Measurements from ENCODE around the gene COA8. TPM values are rescaled to one million over a fixed set of nuclear protein-coding genes. Genes with fewer than 3 reads are reported as not detected.

Gene COA8
- polyA plus RNA-seq, 12 donors, result 35.9 to 76.5 (median 53.0) TPM; not detected in 1

GRCh38 chr14:103535081-103535890 is 27.5 kb upstream of the COA8 start:
- DNase-seq, result no peak

- DNase-seq, result no peak
Measured at GRCh38 chr14:103535891-103536565, 26.7 kb upstream of the COA8 start.

DNA sequence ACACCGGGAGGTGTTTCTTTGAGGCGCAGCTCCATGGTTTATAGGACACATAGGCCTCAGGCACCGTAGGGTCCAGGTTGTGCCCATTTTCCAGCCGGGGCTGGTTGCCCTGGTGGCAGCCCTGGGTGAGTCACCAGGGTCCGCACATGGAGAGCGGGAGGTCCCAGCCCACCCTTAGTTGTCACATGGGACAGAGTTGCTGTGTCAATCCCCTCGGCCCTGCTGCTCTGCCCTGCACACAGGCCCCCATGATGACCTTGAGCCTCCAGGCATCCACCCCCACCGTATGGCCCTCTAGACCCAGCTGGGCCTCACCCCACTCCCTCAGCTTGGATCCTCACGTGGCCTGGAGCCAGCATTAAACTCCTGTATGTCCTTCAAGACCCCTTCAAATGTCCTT is 26.1 kb upstream of the COA8 start:
- no peak for DNase-seq

DNA sequence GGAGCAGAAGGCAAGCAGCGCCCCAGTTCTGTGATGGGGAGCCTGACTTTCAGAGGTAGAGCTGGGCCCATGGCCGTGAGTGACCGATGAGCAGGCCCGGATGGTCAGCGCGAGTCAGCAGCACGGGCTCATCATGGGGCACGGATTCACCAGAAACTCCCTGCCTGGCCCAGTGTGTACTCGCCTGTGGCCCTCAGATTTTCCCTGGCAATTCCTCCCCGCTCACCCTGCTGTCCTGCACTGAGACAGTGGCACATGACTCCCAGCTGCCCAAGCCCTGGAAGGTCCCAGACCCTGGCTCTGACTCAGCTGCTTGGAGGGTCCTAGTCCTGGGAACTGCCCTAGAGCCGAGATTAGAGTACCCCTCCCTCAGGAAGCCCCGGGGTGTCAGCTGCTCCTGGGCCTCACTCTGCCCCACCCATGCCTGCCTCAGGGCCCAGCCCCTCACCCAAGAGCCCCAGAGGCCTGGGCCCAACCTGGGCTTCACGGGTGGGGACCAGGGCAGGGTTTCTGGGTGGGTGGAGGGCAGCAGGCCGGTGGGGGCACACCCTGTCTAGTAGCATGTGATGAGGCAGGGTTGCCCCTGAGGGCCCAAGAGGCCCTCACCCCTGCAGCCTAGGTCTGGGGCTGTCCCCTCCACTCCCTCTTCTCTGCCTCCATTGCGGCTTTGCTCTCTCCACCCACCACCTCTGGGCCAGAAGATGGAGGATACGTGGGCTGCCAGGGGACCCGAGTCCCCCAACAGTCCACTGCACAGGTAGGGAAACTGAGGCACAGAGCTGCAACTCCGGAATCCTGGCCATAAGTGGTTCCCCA is 25.4 kb upstream of the COA8 start:
- no peak for DNase-seq

DNA sequence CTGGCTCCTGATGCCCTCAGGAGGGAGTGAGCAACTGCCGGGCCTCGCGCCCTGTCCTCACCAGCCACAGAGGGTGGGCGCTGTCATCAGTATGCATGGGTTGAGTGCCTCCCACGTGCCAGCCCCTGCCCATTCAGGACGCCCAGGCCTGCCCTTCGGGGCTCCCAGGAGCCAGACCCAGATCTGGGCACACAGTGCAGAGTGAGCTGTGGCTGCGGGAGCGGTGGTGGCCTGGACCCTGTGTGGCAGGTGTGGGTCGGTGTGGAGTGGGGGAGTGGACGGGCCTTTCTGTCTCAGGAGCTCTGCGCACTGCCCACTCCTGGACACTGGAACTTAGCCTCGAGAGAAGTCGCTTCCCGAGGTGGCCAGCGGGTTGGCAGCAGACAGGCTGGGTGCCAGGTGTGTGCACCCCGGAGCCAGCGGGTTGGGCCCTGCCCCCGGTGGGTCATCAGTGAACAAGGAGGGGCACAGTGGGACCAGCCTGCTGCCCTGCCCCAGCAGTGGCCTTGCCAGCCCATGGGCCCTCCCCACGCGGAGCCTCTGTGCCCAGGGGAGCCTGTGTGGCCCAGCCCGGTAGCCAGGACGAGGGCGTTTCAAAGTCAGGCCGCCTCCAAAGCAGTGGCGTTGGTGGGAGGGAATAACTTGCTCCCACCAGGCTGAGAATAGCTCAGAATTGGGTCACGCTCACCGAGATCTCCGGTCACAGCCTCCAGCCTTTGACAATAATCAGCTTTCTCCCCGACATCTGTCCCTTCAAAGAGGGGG is 24.3 kb upstream of the COA8 start:
- no peak for DNase-seq

DNA sequence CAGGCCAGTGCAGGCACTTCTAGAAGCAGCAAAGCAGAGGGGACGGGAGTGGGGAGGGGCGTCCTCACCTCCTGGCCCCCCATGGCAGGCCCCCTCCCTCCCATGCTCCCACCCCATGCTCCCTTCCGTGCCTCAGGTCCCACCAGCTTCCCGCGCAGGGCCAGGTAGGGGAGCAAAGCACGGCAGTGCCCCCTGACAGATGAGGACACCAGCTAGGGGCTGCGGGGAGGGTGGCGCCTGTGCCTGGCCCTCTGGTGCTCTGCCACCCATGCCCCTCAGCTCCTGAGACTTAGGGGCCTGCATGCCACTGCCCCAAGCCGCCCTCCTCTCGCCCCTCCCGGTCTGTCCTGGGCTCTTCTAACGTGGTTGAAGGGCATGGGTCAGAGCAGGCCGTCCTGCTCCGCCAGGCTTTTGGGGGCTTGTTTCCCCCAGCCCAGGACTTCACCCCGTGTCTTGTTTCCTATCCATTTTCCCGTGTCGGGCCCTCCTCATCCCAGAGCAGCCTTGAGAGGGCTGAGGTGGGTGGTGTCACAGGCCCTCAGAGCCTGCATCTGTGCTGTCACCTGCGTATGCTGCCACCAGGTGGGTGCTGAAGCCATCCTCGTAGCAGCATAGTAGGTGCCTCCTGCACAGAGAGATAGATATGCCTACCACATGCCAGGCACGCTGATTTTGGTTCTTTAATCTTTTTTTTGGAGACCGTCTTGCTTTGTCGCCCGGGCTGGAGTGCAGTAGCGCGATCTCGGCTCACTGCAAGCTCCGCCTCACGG is 23.5 kb upstream of the COA8 start:
- DNase-seq, result no peak

DNA sequence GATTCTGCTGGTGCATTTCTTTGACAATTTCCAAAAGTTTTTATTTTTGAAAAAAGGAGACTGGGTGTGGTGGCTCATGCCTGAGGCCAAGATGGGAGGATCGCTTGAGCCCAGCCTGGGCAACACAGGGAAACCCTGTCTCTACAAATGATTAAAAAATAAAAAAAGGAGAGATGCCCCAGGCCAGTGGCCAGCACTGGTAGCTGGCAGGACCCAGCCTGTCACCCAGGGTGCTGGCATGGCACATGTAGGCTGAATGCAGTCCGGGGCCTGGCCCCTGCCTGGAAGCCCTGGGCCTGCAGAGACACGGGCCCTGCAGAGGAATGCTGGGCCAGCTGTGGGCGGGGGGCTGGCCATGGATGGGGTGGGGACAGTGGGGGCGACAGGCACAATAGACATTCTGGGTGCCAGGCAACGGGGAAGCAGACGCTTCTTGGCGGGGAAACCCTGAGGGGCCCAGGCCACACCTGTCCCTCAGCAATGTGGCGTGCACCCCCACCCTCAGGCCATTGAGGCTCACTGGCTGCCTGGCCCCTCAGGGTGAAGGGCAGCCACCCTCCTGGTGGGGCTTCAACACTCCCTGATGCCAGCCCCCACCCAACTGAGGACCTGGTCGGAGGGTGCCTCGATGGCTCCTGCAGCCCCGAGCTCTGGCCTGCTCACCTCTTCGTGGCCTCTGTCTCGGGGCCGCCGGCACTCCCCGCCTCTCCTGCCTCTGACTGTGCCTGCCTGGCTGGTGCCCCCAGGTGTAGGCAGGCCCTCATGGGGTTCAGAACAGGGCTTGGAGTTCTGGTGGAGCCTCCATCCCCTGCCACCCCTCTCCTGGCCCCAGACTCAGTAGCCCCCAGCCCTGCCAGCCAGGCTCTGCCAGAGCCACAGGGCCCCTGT is 21.7 kb upstream of the COA8 start:
- DNase-seq, result no peak

DNA sequence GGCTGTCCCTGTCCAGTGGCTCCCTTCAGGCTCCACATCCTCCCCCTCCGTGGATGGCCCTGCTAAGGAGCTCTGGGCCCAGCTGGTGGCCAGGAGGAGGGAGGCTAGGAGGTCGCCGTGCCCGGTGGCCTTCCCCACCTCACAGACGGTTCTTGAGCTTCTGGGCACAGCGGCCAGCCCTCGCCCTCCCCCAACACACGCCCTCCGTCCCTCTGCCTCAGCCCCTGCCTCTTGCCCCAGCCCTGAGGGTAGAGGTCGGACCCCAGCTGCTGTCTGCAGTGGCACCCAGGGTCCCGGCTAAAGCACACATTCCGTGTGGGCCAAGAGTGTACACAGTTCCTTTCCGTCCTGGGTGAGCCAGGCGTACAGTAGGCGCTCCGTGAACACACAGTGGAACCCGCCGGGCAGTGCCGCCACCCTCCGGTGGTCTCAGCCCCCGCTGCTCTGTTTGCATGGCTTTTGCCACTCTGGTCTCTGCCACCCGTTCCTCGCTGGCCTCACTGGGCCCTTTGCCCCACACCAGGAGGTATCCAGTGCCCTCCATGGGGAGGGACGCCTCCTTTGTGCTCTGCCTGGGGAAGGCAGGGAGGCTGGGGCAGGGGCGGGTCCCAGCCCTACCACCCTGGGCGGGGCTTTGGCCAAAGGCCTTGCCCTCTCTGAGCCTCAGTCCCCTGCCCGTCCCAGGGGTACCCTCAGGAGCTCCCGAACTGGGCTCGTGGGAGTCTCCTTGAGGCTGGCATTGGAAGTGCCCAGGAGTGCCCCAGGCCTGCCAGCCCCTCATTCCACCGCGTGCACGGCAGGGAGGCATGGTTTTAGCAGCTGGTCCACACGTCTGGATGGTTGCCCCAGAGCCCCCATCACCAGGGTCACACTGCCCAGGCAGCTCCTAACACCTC is 20.8 kb upstream of the COA8 start:
- no peak for DNase-seq

DNA sequence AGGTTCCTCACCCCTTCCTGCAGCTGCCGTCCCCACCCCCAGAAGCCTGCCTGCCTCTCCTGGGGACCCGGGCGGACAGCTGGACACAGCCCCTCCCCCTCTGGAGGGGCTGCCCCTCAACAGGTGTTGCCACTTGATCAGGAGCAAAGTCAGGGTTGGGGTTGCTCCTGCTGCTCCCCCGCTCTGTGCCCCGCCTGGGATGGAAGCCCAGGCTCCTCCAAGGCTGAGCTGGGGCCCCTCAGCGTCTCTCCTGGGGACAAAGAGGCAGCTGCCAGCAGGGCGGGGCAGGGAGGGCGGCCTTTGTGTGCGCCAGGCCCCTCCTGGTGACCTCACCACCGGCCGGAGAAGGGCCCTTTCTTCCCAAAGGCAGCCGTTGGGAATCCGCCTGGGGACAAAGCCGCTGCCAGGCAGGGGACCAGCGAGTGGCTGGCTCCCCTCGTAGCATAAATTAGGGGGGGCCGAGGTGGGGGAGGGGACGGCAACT is 20.1 kb upstream of the COA8 start:
- no peak for DNase-seq

GRCh38 chr14:103543140-103543539 is 19.6 kb upstream of the COA8 start:
- DNase-seq, result no peak

GRCh38 chr14:103543721-103544387 is 18.9 kb upstream of the COA8 start:
- DNase-seq, result no peak

GRCh38 chr14:103544388-103545218 is 18.2 kb upstream of the COA8 start:
- no peak for DNase-seq

DNA sequence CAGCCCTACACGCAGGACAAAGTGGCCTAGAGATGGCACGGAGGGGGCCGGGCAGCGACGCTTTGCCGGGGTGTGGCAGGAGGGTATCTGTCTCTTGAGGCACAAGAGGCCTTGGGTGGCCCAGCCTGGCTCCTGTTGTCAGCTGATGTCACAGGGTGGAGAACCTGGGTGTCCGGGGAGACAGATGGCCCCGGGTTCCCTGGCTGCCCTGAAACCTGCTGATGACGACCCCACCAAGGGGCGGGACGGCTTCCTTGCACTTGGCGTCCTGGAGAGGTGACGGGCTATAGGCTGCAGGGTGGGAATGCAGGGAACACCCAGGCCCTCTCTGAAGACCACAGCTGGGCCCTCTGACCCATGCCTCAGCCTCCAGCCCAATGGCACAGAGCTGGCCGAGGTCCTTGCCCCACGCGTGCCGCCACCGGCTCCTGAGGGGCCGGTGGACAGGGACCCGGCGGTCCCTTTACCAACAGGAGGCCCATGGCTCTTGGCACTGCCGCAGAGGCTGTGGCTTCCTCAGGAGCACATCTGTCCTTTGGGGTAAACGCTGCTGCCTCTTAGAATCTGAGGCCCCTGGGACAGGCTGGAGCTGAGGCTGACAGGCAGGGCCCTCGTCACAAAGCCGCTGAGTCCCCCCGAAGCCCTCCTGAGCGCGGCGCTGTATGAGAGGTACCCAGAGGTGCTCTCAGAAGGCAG is 17.4 kb upstream of the COA8 start:
- no peak for DNase-seq

DNA sequence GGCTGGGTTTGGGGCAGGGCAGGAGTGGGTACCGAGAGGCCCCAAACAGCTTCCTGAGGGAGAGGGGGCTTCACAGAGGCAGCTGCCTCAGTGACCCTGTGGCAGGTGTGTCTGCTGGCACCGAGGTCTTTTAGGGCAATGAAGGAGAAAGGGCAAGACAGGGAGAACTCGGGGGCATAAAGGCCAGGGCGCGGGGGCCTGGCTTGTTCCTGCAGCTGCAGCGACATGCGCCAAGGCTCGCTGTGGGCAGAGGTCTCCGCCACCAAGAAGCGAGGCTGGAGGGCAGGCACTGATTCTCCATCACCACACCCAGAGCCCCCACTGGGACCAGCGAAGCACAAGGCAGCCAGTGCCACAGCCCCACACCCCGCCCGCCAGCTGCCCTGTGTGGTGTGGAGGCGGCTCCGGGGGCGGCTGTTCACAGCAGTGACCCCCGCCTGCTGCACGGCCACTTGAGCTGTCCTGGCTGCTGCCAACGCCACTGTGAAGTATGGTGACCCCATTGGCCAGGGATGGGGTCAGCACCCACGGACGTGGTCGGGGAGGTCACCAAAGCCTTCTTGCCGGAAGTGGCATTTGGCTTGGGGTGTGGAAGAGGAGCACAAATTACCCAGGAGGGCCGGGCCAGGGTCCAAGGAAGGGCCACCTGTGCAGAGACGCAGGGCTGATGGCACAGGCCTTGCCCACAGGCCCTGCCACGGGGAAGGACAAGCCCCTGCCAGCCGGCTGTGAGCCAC is 16.7 kb upstream of the COA8 start:
- no peak for DNase-seq

DNA sequence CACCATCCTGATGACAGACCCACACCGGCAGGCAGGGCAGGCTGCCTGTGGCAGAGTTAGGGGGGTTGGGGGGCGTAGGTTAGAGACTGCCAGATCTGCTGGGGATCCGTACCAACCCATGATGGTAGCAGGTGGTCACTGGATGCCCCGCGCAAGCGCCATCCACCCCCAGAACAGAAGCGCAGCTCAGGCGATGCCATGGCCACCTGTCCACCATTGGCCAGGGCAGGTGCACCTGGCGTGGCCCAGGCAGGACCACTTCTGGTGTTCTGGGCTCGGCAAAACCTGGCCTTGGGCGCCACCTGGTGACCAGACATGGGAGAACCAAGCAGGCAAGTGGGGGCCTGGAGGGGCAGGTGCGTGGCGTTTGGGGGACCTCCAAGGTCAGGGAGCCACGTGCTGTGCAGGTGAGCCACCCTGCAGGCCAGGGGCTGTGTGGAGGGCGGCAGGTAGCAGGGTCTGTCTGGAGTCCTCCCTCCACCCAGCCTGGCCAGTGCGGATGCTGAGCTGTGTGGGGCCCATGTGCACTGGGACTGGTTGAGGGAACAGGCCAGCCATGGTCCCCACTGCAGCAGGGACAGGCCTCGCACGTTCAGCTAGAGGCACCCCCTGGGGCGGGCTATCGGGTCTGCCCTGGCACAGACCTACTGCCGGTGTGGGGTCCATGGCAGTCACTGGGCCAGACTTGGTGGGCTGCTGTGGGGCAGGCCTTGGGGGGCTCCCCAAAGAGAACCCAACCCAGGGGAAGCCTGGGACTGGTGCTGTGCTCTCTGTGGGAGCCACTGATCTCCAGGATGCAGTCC is 15.9 kb upstream of the COA8 start:
- DNase-seq, result no peak
